Activated T-helper 1 cell treated with anti-CD3 and anti-CD28 coated beads, Interleukin-12 subunit alpha, Interleukin-12 subunit beta, Interleukin-2, Interleukin-4 antibody, amounts not matched to agents 30 ng/mL and 10 ng/mL and 1 ng/mL, durations not matched to agents 14 hours and 24 hours and 36 hours (primary cell): ENCODE data around the gene NANS. TPM values are rescaled to one million over a fixed set of nuclear protein-coding genes. Genes with fewer than 3 reads are reported as not detected.
"Not testable (repeated sequence)": the region's sequence is repeated elsewhere in the genome, so short reads cannot be mapped to it uniquely, and the experiment has no call there.

ENCODE experiments used
- DNase-seq: peaks from one replicate; pipeline ENCODE4 v3.0.0; 2021; ENCODE audit warnings: low spot score
- H3K27ac Mint-ChIP-seq: one replicate; pipeline ENCODE4 v1.8.0; 2021; ENCODE audit warnings: mild to moderate bottlenecking, mixed read lengths
- H3K27me3 Mint-ChIP-seq: one replicate; pipeline ENCODE4 v1.8.0; 2022; ENCODE audit warnings: mild to moderate bottlenecking, moderate library complexity, mixed read lengths; ENCODE audit not compliant: insufficient read depth
- H3K36me3 Mint-ChIP-seq: one replicate; pipeline ENCODE4 v1.8.0; 2021; ENCODE audit warnings: low read depth, mixed read lengths
- H3K4me1 Mint-ChIP-seq: one replicate; pipeline ENCODE4 v1.8.0; 2021; ENCODE audit warnings: low read depth, mixed read lengths
- H3K4me3 Mint-ChIP-seq: one replicate; pipeline ENCODE4 v1.8.0; 2021; ENCODE audit warnings: mild to moderate bottlenecking, moderate library complexity, mixed read lengths
- H3K9me3 Mint-ChIP-seq: one replicate; pipeline ENCODE4 v1.8.0; 2021; ENCODE audit warnings: mixed read lengths
- intact Hi-C: fragments of 100-400 bp; cut with micrococcal nuclease; formaldehyde crosslinking; loops from one replicate; pipeline ENCODE4 v1.15.1; 2024
- total RNA-seq: library from RNA; stranded (reverse); gene quantifications from 2 replicates; pipeline ENCODE4 v1.2.3, GENCODE V29; 2022

NANS gene
- total RNA-seq, 1 donor from 2014 or later = 55.5 TPM

DNA sequence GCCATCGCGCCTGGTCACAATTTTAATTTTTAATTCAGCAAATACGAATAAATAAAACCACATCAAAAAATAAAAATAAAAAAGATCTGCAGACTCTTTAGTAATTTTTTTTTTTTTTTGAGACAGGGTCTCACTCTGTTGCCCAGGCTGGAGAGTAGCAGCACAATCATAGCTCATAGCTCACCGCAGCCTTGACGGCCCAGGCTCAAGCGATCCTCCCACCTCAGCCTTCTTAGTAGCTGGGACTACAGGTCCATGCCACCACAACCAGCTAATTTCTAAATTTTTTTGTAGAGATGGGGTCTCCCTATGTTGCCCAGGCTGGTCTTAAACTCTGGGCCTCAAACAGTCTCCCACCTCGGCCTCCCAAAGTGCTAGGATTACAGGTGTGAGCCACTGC is 14.2 kb downstream of the NANS start:
- H3K4me3 Mint-ChIP-seq = no peak overlapping the region
- H3K36me3 Mint-ChIP-seq = peaks cover 25% of the 10 kb centered on the region
- DNase-seq = no peak
- H3K27ac Mint-ChIP-seq = no peak overlapping the region
- no peaks in the 10 kb centered on the region for H3K9me3 Mint-ChIP-seq
- peaks cover 25% of the 10 kb centered on the region for H3K4me1 Mint-ChIP-seq
- no peaks in the 10 kb centered on the region for H3K27me3 Mint-ChIP-seq
- intact Hi-C loops = no loop called here

DNA sequence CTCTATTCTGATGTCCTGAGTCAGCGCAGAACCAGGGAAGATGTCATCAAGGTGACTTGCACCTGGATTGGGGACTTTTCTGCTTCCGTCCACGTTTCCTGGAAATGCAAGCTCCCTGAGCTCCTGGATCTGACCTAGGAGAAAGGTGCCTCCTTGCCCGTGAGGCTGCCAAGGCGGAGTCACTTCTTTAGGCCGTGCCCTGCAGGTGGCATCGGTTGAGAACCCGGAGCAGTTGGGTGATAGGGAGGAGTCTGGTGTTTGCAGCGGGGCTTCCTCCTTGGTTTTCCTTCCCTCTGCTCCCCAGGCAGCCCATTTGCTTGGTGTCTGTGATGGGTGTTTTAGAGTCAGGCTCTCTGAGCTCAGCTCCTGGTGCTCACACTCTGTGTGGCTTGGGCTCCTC is 15.2 kb downstream of the NANS start:
- Mint-ChIP-seq H3K36me3 (peaks cover 18% of the 10 kb centered on the region), H3K27me3 (no peaks in the 10 kb centered on the region), H3K4me3 (no peak overlapping the region), H3K27ac (no peak overlapping the region), H3K4me1 (peaks cover 32% of the 10 kb centered on the region), H3K9me3 (no peaks in the 10 kb centered on the region)
- intact Hi-C loops = no loop called here
- no peak for DNase-seq

- Mint-ChIP-seq H3K9me3 (no peaks in the 10 kb centered on the region), H3K27me3 (no peaks in the 10 kb centered on the region), H3K4me1 (peaks cover 43% of the 10 kb centered on the region), H3K36me3 (peaks cover 29% of the 10 kb centered on the region), H3K4me3 (no peak overlapping the region), H3K27ac (peak overlapping the region; percentile 92)
- intact Hi-C loops = loop anchor here (1.0 kb wide), 5 partner anchors 17 to 189 kb away; no protein-coding TSS in a partner anchor
- peak; percentile 54 for DNase-seq
Measured at GRCh38 chr9:98074115-98074990, 17.8 kb downstream of the NANS start.

DNA sequence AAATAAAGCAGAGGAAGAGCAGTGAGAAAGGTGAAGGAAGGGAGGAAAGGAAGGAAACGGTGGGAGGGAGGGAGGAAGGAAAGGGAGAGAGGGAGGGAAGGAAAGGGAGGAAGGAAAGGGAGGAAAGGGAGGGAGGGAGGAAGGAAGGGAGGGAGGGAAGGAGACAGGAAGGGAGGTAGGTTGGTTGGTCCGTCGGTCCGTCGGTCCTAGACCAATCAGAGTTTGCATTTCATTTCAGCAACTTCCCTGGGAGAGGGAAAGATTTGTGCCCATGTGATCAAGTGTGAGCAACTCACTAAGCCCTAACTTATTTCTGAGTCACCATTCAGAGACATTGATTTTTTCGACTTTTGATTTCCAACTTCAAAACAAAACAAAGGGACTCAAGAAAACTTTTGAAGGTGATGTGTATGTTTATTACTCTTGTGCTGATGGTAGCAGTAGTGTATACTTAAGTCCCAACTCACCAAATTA is 18.8 kb downstream of the NANS start:
- H3K27ac Mint-ChIP-seq = peak overlapping the region; percentile 92

GRCh38 chr9:98076514-98076890 is 20.0 kb downstream of the NANS start:
- peak overlapping the region; percentile 7 for H3K4me3 Mint-ChIP-seq
- intact Hi-C loops, H3K9me3 Mint-ChIP-seq, DNase-seq, H3K27me3 Mint-ChIP-seq: not testable (repeated sequence)
- peaks cover 55% of the 10 kb centered on the region for H3K4me1 Mint-ChIP-seq
- H3K27ac Mint-ChIP-seq = peak overlapping the region; percentile 92
- H3K36me3 Mint-ChIP-seq = peaks cover 26% of the 10 kb centered on the region

More for the DNA sequence above, 18.8 kb downstream of the NANS start:
- Mint-ChIP-seq H3K4me3 (peak overlapping the region; percentile 61), H3K9me3 (no peaks in the 10 kb centered on the region), H3K27me3 (no peaks in the 10 kb centered on the region), H3K4me1 (peaks cover 47% of the 10 kb centered on the region), H3K36me3 (peaks cover 30% of the 10 kb centered on the region)
- DNase-seq = no peak
- intact Hi-C loops = no loop called here

GRCh38 chr9:98078895-98079294 is 22.4 kb downstream of the NANS start:
- peaks cover 72% of the 10 kb centered on the region for H3K4me1 Mint-ChIP-seq
- peaks cover 42% of the 10 kb centered on the region for H3K36me3 Mint-ChIP-seq
- no peaks in the 10 kb centered on the region for H3K9me3 Mint-ChIP-seq
- H3K27ac Mint-ChIP-seq = peak overlapping the region; percentile 48
- no peak overlapping the region for H3K4me3 Mint-ChIP-seq
- intact Hi-C loops = no loop called here
- DNase-seq = no peak
- no peaks in the 10 kb centered on the region for H3K27me3 Mint-ChIP-seq

GRCh38 chr9:98080326-98080725 is 23.8 kb downstream of the NANS start:
- H3K27me3 Mint-ChIP-seq = no peaks in the 10 kb centered on the region
- intact Hi-C loops = no loop called here
- no peak overlapping the region for H3K27ac Mint-ChIP-seq
- H3K36me3 Mint-ChIP-seq = peaks cover 44% of the 10 kb centered on the region
- peaks cover 64% of the 10 kb centered on the region for H3K4me1 Mint-ChIP-seq
- H3K9me3 Mint-ChIP-seq = no peaks in the 10 kb centered on the region
- no peak for DNase-seq
- no peak overlapping the region for H3K4me3 Mint-ChIP-seq

GRCh38 chr9:98080780-98081179 is 24.2 kb downstream of the NANS start:
- DNase-seq = no peak
- H3K9me3 Mint-ChIP-seq = no peaks in the 10 kb centered on the region
- no peaks in the 10 kb centered on the region for H3K27me3 Mint-ChIP-seq
- intact Hi-C loops = no loop called here
- peaks cover 64% of the 10 kb centered on the region for H3K4me1 Mint-ChIP-seq
- H3K36me3 Mint-ChIP-seq = peaks cover 45% of the 10 kb centered on the region
- H3K4me3 Mint-ChIP-seq = no peak overlapping the region
- peak overlapping the region; percentile 45 for H3K27ac Mint-ChIP-seq

- no peaks in the 10 kb centered on the region for H3K27me3 Mint-ChIP-seq
- H3K4me1 Mint-ChIP-seq = peaks cover 66% of the 10 kb centered on the region
- peak overlapping the region; percentile 24 for H3K4me3 Mint-ChIP-seq
- intact Hi-C loops = no loop called here
- no peak for DNase-seq
- peaks cover 50% of the 10 kb centered on the region for H3K36me3 Mint-ChIP-seq
- H3K27ac Mint-ChIP-seq = peak overlapping the region; percentile 68
- no peaks in the 10 kb centered on the region for H3K9me3 Mint-ChIP-seq
Measured at GRCh38 chr9:98081477-98082219, 25.1 kb downstream of the NANS start.

- Mint-ChIP-seq H3K9me3 (no peaks in the 10 kb centered on the region), H3K36me3 (peaks cover 45% of the 10 kb centered on the region), H3K4me3 (no peak overlapping the region), H3K4me1 (peaks cover 61% of the 10 kb centered on the region), H3K27me3 (no peaks in the 10 kb centered on the region), H3K27ac (peak overlapping the region; percentile 27)
- DNase-seq = no peak
- intact Hi-C loops = no loop called here
Measured at GRCh38 chr9:98083061-98083501, 26.5 kb downstream of the NANS start.

DNA sequence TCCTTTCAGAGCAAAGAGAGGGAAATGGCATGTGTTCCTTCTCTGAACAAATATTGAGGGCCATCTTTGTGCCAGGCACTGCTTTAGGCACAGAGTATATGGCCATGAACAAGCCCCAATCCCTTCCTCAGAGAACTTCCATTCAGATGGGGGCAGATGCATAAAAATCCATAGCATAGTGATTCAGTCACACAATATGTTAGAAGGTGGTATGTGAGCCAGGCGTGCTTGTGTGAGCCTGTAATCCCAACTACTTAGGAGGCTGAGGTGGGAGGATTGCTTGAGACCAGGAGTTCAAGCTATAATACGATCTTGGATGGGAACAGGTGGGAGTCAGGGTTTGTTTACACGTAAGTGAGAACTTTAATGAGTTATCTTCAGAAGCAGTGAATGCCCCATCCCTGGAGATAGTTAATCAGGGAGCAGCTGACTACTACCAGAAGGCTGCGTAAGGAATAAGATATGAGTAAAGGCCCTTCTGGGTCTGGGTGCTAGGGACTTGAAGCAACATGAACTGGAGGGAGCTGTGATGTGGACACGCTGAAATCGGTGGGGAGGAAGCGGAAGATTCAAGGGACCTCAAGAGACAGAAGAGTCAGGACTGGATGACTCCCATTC is 27.1 kb downstream of the NANS start:
- Mint-ChIP-seq H3K4me3 (no peak overlapping the region), H3K9me3 (no peaks in the 10 kb centered on the region), H3K36me3 (peaks cover 41% of the 10 kb centered on the region), H3K27ac (peak overlapping the region; percentile 27), H3K4me1 (peaks cover 60% of the 10 kb centered on the region), H3K27me3 (no peaks in the 10 kb centered on the region)
- no peak for DNase-seq
- intact Hi-C loops = no loop called here

- Mint-ChIP-seq H3K4me3 (no peak overlapping the region), H3K27me3 (no peaks in the 10 kb centered on the region), H3K27ac (no peak overlapping the region), H3K9me3 (no peaks in the 10 kb centered on the region), H3K36me3 (peaks cover 38% of the 10 kb centered on the region), H3K4me1 (peaks cover 56% of the 10 kb centered on the region)
- intact Hi-C loops = no loop called here
- no peak for DNase-seq
Measured at GRCh38 chr9:98084396-98084795, 27.9 kb downstream of the NANS start.

DNA sequence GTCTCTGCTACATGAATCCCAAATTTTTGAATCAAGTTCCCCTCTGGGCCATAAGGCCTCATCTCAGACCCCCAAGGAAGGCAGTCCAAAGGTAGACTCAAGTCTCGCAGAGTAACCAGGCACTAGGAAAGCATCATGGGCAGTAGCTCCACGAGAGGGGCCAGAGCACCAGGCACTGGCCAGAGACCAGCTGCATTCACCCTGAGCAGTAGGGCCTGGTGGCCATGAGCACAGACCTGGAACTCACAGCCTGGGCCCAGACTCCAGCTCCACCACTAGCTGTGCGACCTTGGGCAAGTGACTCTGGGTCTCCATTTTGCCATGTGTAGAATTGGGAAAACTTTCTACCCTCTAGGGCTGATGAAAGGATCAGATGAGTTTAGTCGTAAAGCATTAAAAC is 28.5 kb downstream of the NANS start:
- Mint-ChIP-seq H3K27ac (no peak overlapping the region), H3K27me3 (no peaks in the 10 kb centered on the region), H3K4me1 (peaks cover 59% of the 10 kb centered on the region), H3K4me3 (no peak overlapping the region), H3K9me3 (no peaks in the 10 kb centered on the region), H3K36me3 (peaks cover 40% of the 10 kb centered on the region)
- intact Hi-C loops = no loop called here
- no peak for DNase-seq
